ENCODE measurements around the gene GSTT2B.
A peak's percentile ranks its signal among the peaks of the same experiment; 100 is the strongest.
"Not testable (repeated sequence)": the region's sequence is repeated elsewhere in the genome, so short reads cannot be mapped to it uniquely, and the experiment has no call there.

GSTT2B gene

DNA sequence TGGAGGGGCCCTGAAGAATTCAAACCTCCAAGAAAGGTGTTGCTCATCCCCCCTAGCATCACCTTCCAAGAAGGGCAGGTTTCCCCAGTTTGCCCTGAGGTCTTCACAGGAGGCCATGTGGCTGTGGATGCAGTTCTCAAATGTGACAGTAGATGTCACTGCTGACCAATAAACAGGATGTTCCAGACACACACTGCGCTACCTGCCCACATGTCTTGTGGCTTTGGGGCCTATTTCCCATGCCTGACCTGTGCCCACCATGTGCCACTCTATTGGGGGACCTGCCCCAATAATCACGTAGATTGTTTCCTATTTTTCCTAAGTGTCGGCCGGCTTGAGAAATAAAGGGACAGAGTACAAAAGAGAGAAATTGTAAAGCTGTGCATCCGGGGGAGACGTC, 23.4 kb upstream of the GSTT2B start:
- no peak for DNase-seq (ENCODE audit: low read depth)

DNA sequence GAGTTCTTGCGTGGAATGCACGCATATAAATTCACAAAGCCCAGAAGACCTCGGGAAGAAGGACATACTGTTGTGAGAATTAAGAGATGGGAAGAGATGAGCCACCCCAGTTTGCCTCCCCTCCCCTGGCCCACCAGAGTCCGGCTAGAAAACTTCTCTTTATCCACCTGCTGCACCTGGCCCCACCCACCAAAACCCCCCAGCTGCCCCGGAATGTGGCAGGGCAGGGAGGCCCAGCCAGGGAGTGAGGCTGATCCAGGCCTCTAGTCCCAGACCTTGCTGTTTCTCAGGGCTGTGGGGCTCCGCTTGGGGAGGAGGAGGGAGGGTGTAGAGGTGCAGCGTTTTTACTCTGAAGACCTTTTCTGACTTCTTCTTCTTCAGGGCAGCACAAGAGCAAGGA, 19.6 kb upstream of the GSTT2B start:
- not testable (repeated sequence) for DNase-seq (ENCODE audit: low read depth)

DNA sequence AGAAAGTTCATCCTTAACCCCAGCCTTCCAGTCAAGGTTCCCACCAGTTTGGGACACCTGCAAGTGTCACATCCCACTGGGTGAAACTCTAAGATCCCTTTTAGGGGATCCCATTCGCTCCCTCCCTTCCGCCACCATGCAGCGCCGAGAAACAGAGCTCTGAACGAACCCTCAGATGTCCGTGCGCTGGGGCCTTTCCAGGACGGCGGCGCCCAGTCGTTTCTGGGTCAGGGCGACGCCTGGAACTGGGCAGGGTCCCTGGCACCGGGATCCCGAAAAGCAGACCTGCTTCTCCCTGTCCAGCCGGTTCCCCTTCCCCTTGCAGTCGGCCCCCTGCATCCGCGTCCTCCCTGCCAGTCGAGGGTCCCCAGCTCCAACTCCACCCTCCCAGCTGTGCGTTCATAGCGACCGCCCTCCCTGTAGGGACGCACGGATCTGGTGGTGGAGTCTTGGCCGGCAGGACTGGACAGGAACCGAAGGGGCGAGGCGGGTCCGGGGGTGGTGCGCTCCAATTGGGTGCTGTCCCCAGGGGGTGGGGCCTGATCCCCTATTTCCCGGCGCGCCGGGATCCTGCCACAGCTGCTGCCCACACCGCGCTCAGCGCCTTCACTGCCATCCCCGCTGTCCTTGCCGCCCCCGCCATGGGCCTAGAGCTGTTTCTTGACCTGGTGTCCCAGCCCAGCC, 18.7 kb upstream of the GSTT2B start, which contains the start of gene GSTT2:
Gene GSTT2, plus strand, starts transcription at position 578 of the 684 bp plus-strand sequence.
- not testable (repeated sequence) for DNase-seq (ENCODE audit: low read depth)

DNA sequence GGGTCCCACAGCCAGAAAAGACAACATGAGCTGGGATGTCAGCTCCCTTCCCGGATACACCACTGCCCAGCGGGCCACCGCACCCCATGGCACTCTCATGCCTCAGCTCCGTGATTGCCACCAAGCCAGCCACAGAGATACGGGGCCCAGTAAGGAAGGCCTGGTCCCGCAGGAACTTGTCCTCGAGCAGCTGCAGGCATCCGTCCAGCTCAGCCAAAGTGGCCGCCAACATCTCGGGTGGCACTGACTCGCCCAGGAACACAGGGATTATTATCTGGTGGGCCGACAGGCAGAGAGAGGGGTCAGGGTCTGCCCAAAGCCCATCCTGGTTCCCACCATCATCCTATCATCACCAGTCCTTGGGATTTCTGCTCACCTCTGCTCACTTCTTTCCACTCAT, 16.3 kb upstream of the GSTT2B start:
- DNase-seq (ENCODE audit: low read depth), result not testable (repeated sequence)

DNA sequence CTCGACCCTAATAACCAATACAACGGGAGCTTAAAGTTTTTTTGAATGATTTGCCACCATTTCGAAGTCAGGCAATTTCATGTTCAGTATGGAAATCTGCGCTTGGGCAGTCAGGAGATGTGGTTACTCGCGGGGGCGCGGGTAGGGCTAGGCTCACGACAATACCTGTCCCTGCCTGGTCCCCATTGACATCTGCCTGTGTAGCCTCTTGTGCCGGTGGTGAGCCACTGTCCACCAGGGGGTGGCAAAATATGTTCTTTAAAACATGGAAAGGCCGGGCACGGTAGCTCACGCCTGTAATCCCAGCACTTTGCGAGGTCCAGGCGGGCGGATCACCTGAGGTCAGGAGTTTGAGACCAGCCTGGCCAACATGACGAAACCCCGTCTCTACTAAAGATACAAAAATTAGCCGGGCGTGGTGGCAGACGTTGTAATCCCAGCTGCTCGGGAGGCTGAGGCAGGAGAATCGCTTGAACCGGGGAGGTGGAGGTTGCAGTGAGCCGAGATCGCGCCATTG, 13.9 kb upstream of the GSTT2B start:
- not testable (repeated sequence) for DNase-seq (ENCODE audit: low read depth)

DNA sequence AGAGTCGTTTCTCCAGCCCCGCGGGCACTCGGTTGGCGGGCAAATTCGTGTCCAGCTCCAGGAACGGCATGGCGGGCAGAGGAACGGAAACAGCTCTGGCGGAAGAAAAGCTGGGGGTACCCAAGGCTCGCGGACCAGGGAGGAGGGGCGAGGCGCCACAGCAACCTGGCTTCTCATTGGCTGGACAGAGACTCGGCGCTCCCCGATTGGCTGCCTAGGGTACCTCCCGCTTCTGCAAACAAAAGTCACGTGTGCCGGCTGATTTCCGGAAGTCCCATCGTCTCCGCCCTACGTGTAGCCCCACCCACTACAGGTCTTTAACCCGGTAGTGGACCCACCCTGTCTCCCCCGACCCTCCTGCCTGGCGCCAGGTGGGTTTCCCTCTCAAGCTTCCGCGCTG, 13.3 kb upstream of the GSTT2B start, which contains the start of gene DDT:
Gene DDT, minus strand, starts transcription at position 97 of the 400 bp plus-strand sequence. Its CDS starts 27 bp downstream, at position 70.
- not testable (repeated sequence) for DNase-seq (ENCODE audit: low read depth)

DNA sequence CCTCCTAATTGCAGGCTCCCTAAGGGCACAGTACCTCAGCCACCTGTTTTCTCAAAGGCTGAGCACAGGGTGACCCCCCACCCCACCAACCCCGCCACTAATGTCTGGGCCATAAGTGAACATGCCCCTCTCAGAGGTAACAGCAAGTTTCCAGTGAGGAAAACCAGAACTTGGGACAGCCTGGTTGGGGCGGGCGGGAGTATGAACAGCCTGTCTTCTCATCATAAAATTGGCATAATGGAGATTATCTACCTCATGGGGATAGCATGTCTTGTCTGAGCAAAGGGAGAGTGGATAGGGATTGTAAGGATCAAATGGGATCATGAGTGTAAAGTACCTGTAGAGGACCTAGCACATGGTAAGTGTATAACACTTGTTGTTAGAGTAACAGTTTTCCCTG, 10.9 kb upstream of the GSTT2B start:
- not testable (repeated sequence) for DNase-seq (ENCODE audit: low read depth)

DNA sequence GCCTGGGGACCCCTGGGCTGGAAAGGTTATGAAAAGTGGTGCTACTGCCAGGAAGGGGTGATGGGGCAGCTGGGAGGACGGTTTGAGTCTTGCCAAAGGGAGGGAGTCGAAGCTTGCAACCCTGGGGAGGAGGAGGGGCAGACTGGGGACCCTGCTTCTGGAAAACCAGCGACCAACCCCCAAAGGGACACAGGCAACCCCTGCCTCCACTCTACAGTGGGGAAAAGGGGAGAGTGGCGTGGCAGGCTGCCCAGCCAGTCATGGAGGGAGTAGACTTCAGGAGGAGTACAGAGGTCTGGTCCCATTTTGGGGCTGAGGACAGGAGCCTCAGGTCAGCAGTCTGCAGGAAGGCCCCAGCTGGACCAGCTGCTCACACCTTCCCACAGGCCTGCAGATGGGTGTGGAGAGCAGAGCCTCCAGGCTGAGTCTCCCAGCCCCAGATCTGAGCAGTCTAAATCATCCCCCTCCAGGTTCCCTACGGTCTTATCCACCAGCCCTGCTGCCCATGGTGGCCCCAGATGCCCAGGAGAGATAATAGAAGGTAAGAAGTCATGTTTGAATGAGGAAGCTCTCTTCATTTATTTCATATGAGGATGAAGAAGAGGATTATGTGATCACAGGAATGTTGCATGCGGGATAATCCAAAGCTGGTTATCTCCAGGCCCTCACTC, 10.0 kb upstream of the GSTT2B start:
- no peak for DNase-seq (ENCODE audit: low read depth)

DNA sequence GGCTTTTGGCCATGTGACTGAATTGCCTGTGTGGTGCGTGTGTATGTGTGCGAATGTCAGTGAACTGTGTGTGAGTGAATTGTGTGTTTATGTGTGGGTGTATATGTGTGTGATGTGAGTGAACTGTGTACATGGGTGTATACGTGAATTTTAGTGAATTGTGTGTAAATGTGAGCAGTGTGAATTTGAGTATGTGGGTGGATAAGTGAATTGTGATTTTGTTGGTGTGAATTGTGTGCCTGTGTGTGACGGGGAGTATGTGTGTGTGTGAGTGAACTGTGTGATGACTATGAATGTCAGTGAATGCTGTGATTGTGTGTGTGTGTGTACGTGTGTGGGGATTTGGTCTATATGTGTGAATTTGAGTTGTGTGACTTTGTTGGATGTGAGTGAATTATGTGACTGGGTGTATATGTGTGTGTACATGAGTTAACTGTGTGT, 9.2 kb upstream of the GSTT2B start:
- DNase-seq (ENCODE audit: low read depth), result no peak

DNA sequence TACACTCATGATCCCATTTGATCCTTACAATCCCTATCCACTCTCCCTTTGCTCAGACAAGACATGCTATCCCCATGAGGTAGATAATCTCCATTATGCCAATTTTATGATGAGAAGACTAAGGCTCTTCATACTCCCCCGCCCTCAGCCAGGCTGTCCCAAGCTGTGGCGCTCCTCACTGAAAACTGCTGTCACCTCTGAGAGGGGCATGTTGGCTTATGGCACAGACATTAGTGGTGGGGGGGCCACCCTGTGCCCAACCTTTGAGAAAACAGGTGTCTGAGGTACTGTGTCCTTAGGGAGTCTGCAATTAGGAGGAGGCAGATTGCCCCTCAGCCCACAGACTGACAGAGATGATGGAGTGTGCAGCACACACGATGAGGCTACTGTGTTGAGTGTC, 8.1 kb upstream of the GSTT2B start:
- no peak for DNase-seq (ENCODE audit: low read depth)

DNA sequence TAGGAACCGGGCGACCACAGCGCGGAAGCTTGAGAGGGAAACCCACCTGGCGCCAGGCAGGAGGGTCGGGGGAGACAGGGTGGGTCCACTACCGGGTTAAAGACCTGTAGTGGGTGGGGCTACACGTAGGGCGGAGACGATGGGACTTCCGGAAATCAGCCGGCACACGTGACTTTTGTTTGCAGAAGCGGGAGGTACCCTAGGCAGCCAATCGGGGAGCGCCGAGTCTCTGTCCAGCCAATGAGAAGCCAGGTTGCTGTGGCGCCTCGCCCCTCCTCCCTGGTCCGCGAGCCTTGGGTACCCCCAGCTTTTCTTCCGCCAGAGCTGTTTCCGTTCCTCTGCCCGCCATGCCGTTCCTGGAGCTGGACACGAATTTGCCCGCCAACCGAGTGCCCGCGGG, 5.6 kb upstream of the GSTT2B start, which contains the start of gene DDTL:
Gene DDTL, plus strand, starts transcription at position 321 of the 400 bp plus-strand sequence. Its CDS starts 27 bp downstream, at position 348.
- not testable (repeated sequence) for DNase-seq (ENCODE audit: low read depth)

DNA sequence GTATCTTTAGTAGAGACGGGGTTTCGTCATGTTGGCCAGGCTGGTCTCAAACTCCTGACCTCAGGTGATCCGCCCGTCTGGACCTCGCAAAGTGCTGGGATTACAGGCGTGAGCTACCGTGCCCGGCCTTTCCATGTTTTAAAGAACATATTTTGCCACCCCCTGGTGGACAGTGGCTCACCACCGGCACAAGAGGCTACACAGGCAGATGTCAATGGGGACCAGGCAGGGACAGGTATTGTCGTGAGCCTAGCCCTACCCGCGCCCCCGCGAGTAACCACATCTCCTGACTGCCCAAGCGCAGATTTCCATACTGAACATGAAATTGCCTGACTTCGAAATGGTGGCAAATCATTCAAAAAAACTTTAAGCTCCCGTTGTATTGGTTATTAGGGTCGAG, 5.1 kb upstream of the GSTT2B start:
- not testable (repeated sequence) for DNase-seq (ENCODE audit: low read depth)

DNA sequence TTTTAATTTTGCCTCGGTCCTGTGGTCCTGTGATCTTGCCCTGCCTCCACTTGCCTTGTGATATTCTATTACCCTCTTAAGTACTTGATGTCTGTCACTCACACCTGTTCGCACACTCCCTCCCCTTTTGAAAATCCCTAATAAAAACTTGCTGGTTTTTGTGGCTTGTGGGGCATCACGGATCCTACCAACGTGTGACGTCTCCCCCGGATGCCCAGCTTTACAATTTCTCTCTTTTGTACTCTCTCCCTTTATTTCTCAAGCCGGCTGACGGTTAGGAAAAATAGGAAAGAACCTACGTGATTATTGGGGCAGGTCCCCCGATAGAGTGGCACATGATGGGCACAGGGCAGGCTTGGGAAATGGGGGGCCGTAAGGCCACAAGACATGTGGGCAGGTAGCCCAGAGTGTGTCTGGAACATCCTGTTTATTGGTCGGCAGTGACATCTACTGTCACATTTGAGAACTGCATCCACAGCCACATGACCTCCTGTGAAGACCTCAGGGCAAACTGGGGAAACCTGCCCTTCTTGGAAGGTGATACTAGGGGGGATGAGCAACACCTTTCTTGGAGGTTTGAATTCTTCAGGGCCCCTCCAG, 4.6 kb downstream of the GSTT2B start:
- DNase-seq (ENCODE audit: low read depth), result peak; percentile 78

DNA sequence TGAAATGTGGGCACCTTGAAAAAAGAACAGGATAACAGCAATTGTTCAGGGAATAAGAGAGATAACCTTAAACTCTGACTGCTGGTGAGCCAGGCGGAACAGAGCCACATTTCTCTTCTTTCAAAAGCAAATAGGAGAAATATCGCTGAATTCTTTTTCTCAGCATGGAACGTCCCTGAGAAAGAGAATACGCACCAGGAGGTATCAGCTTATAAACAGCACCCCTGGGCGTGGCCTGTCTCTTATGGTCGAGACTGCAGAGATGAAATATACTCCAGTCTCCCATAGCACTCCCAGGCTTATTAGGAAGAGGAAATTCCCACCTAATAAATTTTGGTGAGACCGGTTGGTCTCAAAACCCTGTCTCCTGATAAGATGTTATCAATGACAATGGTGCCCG, 5.1 kb downstream of the GSTT2B start:
- DNase-seq (ENCODE audit: low read depth), result not testable (repeated sequence)

DNA sequence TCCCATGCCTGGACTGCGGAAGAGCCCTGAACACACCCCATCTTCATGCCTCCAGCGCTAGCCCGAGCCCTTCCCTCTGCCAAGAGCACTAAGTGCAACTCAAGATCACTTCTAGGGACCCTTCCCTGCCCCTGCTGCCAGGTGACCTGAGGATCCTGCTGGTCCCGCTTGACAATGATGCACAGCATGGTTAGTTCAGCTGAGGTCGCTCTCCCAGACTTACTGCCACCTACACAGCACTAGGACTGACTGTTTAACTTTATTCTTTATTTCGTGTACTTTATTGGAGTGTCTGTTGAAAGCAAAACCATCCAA, 6.0 kb downstream of the GSTT2B start:
- DNase-seq (ENCODE audit: low read depth), result not testable (repeated sequence)

DNA sequence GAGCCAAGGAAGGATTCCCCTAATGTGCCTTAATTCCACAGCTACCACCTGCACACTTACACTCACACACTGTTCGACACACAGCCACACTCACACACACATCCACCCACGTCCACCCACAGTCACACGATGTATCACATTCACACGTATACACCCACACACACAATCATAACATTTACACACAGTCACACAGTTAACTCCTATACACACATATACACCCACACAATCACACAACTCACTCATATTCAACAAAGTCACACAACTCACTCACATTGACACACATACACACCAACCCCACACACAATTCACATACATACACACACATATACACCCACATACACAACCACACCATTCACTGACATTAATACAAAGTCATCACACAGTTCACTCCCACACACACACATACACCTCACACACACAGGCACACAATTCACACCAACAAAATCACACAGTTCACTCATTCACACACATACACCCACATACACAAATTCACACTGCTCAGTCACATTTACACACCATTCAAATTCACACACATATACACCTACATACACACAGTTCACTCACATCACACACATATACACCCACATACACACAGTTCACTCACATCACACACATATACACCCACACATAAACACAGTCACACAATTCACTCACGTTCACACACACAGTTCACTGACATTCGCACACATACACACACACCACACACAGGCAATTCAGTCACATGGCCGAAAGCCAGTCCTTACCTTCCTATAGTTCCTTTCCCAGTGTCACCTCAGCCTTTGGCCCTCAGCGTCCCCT, 6.6 kb downstream of the GSTT2B start:
- DNase-seq (ENCODE audit: low read depth), result not testable (repeated sequence)

DNA sequence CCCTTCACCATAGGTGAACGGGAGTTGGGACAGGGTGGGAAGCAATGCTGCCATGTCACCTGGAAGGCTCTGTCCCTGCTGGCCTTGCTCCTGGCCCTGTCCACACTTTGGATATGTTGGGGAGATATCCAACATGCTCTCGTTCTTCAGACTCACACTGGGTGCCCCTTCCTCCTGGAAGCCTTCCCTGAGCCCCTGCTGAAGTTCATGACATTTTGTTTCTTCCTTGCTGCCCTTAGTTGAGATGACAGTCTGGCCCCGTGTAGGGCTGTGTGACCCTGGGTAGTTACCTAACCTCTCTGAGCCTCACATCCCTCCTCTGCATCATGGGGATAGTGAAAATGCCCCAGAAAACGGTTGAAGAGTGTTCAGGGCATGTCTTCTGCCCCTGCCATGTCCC, 7.5 kb downstream of the GSTT2B start:
- not testable (repeated sequence) for DNase-seq (ENCODE audit: low read depth)

DNA sequence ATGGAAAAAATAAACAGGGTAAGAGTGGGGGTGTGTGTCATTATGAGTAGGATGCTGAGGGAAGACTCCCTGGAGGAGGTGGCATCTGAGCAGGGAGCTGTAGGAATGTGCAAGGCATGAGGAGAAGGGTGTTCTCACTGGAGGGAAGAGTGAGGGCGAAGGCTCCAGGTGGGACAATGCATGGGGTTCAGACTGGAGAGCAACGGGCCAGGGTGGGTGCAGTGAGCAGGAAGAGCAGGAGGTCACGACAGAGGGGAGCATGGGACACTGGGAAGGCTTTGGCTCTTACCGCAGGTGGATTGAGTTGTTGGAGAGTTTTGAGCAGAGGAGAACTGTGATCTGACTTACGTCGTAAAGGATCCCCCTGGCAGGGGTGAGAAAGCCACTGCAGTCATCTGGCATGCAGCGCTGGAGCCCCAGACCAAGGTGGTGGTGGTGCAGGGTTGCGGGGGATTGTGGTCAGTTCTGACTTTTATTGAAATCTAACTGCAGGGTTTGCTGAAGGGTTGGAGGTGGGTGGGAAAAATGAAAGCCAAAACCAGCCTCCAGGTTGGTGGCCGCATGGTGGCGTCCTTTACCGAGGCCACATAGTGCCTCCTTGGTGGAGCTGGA, 8.1 kb downstream of the GSTT2B start:
- not testable (repeated sequence) for DNase-seq (ENCODE audit: low read depth)

DNA sequence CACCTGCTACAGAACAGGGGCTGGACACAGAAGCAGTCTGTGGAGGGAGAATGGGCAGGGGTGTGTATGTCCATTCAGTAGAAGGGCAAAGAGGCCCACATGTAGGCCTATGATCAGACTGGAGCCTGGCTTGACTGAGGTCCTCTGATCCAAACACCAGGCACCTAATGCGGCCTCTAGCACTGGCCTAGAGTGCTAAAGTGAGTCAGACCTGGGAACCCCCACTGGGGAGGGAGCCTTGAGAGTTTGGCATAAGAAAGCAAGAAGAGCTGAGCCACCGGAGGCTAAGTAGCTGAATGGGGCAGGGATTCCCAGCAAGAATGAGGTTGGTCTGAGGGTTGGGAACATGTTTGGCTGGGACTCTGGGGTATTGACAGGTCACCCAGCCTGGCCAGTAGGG, 9.6 kb downstream of the GSTT2B start:
- DNase-seq (ENCODE audit: low read depth), result not testable (repeated sequence)

DNA sequence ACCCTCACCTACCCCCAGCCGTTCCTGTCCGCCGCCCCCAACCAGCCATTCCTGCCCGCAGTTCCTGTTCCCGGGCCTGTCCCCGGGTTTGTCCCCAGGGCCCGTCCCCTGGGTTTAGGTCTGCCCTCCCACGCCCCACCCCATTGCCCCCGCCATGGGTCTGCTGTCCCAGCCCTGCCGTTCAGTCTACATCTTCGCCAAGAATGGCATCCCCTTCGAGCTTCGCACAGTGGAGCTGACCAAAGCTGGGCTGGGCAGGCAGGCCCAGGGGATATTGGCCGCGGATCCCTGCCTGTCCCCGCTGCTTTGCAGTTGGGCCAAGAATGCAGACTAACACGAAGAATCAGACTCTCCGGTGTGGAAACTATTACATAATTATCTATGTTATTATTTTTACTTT, 11.2 kb downstream of the GSTT2B start:
- DNase-seq (ENCODE audit: low read depth), result not testable (repeated sequence)

DNA sequence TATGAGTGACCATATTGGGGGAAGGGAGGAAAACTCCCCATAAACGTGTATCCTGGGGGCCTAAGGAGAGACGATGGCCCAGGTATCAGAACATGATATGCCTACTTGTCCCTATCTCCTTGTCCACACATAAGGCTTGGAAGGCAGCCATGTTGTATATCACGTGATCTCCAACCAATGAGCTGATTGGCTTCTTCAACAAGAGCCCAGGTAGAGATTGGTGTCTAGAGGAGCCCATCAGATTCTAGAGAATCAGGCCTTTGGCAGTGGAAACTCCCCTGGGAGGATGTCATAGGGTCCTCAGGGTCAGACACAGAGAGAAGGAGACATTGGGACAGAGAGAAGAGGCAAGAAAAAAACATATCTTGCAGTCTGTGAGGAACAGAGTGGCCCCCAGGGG, 13.6 kb downstream of the GSTT2B start:
- DNase-seq (ENCODE audit: low read depth), result not testable (repeated sequence)
